ENCODE results near the gene RBM47. TPM values are rescaled to one million over a fixed set of nuclear protein-coding genes. Genes with fewer than 3 reads are reported as not detected.

Gene RBM47
- total RNA-seq, 1 experiment from 2014 or later, result 18.0 TPM

- no peak for DNase-seq (ENCODE audit: low read depth)
Observed at GRCh38 chr4:40375620-40376019, 254.0 kb downstream of the RBM47 start.

GRCh38 chr4:40375095-40375494 is 254.6 kb downstream of the RBM47 start:
- no peak for DNase-seq (ENCODE audit: low read depth)

GRCh38 chr4:40373636-40374035 is 256.0 kb downstream of the RBM47 start:
- no peak for DNase-seq (ENCODE audit: low read depth)

Other genes with a start within 250 kb of the RBM47 start
- 5.9 and 9.2 TPM in 2 replicates for gene NSUN7, start 120.1 kb upstream of the RBM47 start, total RNA-seq (2014; rRNA removed; shearing (Covaris generic))